Suprapubic skin (tissue), 4 donors: ENCODE data around the gene RFPL1. TPM values are rescaled to one million over a fixed set of nuclear protein-coding genes. Genes with fewer than 3 reads are reported as not detected.
"Not testable (repeated sequence)": the region's sequence is repeated elsewhere in the genome, so short reads cannot be mapped to it uniquely, and the experiment has no call there.

Experiments used
- DNase-seq, 2 donors: peaks; one replicate each; pipeline ENCODE4 v3.0.0-alpha.2; 2019; ENCODE audit warnings: low spot score in 2 of 2
- H3K27ac ChIP-seq: fragments of 200-600 bp; sonication (generic); one replicate; pipeline ENCODE4 v1.5.1; 2019
- H3K27me3 ChIP-seq: fragments of 200-600 bp; sonication (generic); one replicate; pipeline ENCODE4 v1.5.1; 2019
- H3K36me3 ChIP-seq: fragments of 200-600 bp; sonication (generic); one replicate; pipeline ENCODE4 v1.5.1; 2019
- H3K4me1 ChIP-seq: fragments of 200-600 bp; sonication (generic); one replicate; pipeline ENCODE4 v1.5.1; 2019
- H3K4me3 ChIP-seq: fragments of 200-600 bp; sonication (generic); one replicate; pipeline ENCODE4 v1.5.1; 2019; ENCODE audit warnings: mild to moderate bottlenecking
- H3K9me3 ChIP-seq: fragments of 200-600 bp; sonication (generic); one replicate; pipeline ENCODE4 v1.5.1; 2019
- EP300 ChIP-seq: sonication (generic); formaldehyde crosslinking; IDR thresholded peaks from one replicate; pipeline ENCODE4 v1.6.1; 2017; ENCODE audit warnings: antibody characterized with exemption
- POLR2A ChIP-seq, 2 donors: fragments of 450-650 bp; IDR thresholded peaks; one replicate each; pipeline ENCODE4 v1.6.1; 2017; ENCODE audit warnings: antibody characterized with exemption in 2 of 2, mild to moderate bottlenecking in 2 of 2, moderate library complexity in 2 of 2
- POLR2AphosphoS5 ChIP-seq, 3 donors: sonication (generic); formaldehyde crosslinking; IDR thresholded peaks; one replicate each; pipeline ENCODE4 v1.6.1; 2017; ENCODE audit warnings: antibody characterized with exemption in 3 of 3
- WGBS: methylation state at CpG from one replicate; pipeline ENCODE4 v1.1.5; 2018; 5-methylcytosine and 5-hydroxymethylcytosine counted together
- total RNA-seq, 4 donors: library from RNA; depleted of rRNA; stranded (reverse); fragments of >200 nt; gene quantifications; one replicate each; pipeline ENCODE4 v1.1.0, GENCODE V29; 2016
- TF ChIP-seq, protein P1 (sequence below), 2 donors: fragments of 200-600 bp in 1 of 2; fragments of 450-650 bp in 1 of 2; sonication (generic) in 1 of 2; IDR thresholded peaks; one replicate each; pipeline ENCODE4 v1.5.1; 2016 to 2019; ENCODE audit warnings: antibody characterized with exemption in 2 of 2, mild to moderate bottlenecking in 1 of 2, moderate library complexity in 1 of 2

RFPL1 gene
- total RNA-seq, 4 donors from 2014 or later, result 0.64 TPM; not detected in 3

DNA sequence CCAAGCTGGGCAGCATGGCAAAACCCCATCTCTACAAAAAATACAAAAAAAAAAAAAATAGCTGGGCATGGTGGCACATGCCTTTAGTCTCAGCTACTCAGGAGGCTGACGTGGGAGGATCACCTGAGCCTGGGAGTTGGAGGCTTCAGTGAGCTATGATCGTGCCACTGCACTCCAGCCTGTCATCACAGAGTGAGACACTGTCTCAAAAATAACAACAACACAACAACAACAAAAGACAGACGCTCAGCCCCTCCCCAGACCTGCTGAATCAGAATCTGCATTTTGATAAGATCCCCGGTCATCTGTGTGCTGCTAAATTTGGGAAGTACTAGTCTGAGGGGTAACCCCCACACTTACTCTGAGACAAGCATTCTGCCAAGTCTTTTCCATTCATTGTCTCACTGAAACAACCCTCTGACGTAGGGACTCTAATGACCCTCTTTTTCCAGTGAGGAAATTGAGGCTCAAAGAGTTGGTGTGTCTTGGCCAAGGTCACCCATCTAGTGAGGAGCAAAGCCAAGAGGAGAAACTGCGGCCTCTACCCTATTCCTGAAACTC, 49.1 kb downstream of the RFPL1 start:
- TF ChIP-seq EP300 (no peak), POLR2A (IDR thresholded peaks at IDR 0.05) (no peak), POLR2AphosphoS5 (IDR thresholded peaks at IDR 0.05) (no peak)
- TF ChIP-seq, protein P1, sequence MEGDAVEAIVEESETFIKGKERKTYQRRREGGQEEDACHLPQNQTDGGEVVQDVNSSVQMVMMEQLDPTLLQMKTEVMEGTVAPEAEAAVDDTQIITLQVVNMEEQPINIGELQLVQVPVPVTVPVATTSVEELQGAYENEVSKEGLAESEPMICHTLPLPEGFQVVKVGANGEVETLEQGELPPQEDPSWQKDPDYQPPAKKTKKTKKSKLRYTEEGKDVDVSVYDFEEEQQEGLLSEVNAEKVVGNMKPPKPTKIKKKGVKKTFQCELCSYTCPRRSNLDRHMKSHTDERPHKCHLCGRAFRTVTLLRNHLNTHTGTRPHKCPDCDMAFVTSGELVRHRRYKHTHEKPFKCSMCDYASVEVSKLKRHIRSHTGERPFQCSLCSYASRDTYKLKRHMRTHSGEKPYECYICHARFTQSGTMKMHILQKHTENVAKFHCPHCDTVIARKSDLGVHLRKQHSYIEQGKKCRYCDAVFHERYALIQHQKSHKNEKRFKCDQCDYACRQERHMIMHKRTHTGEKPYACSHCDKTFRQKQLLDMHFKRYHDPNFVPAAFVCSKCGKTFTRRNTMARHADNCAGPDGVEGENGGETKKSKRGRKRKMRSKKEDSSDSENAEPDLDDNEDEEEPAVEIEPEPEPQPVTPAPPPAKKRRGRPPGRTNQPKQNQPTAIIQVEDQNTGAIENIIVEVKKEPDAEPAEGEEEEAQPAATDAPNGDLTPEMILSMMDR (IDR thresholded peaks at IDR 0.05), result no peak
- no peaks in the 10 kb centered on the region for H3K4me1 ChIP-seq
- WGBS, result 88% methylated on average over 6 of the region's 6 CpGs
- H3K36me3 ChIP-seq, result no peaks in the 10 kb centered on the region
- no peak overlapping the region for H3K4me3 ChIP-seq
- no peaks in the 10 kb centered on the region for H3K9me3 ChIP-seq
- no peak overlapping the region for H3K27ac ChIP-seq
- no peak for DNase-seq
- peaks cover 4% of the 10 kb centered on the region for H3K27me3 ChIP-seq

DNA sequence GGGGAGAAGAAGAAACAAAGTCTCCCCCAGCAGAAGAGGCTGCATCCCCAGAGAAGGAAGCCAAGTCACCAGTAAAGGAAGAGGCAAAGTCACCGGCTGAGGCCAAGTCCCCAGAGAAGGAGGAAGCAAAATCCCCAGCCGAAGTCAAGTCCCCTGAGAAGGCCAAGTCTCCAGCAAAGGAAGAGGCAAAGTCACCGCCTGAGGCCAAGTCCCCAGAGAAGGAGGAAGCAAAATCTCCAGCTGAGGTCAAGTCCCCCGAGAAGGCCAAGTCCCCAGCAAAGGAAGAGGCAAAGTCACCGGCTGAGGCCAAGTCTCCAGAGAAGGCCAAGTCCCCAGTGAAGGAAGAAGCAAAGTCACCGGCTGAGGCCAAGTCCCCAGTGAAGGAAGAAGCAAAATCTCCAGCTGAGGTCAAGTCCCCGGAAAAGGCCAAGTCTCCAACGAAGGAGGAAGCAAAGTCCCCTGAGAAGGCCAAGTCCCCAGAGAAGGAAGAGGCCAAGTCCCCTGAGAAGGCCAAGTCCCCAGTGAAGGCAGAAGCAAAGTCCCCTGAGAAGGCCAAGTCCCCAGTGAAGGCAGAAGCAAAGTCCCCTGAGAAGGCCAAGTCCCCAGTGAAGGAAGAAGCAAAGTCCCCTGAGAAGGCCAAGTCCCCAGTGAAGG, 50.9 kb downstream of the RFPL1 start:
- H3K4me1 ChIP-seq, H3K36me3 ChIP-seq, DNase-seq, H3K27me3 ChIP-seq, H3K27ac ChIP-seq, H3K9me3 ChIP-seq, H3K4me3 ChIP-seq: not testable (repeated sequence)
- WGBS, result 82% methylated on average over 8 of the region's 8 CpGs

DNA sequence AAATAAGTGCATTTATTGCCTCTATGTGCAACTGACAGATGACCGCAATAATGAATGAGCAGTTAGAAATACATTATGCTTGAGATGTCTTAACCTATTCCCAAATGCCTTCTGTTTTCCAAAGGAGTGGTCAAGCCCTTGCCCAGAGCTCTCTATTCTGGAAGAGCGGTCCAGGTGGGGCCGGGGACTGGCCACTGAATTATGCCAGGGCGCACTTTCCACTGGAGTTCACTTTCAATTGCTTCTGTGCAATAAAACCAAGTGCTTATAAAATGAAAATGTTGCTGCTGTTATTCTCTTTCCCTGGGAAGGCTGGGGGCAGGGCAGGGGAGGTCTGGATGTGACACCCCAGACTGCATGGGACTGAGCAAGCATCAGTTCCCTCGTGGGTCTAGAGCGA, 52.6 kb downstream of the RFPL1 start:
- H3K27me3 ChIP-seq, result no peaks in the 10 kb centered on the region
- no peak overlapping the region for H3K27ac ChIP-seq
- 97% methylated on average over 6 of the region's 6 CpGs for WGBS
- DNase-seq, result no peak
- no peak overlapping the region for H3K4me3 ChIP-seq
- TF ChIP-seq EP300 (no peak), POLR2AphosphoS5 (IDR thresholded peaks at IDR 0.05) (no peak)
- H3K36me3 ChIP-seq, result no peaks in the 10 kb centered on the region
- no peaks in the 10 kb centered on the region for H3K4me1 ChIP-seq
- H3K9me3 ChIP-seq, result peaks cover 3% of the 10 kb centered on the region

Other genes starting within 250 kb of the RFPL1 start
- 1 to 10 TPM; 1.6 to 7.4 (median 2.9) TPM for gene EMID1, start 232.7 kb upstream of the RFPL1 start, total RNA-seq
- 10 to 100 TPM; 10.1 to 22.7 (median 17.2) TPM for gene RHBDD3, start 170.6 kb upstream of the RFPL1 start, total RNA-seq
- 100 to 1,000 TPM; 132 to 308 (median 170) TPM for gene EWSR1, start 170.3 kb upstream of the RFPL1 start, total RNA-seq
- gene GAS2L1, start 131.9 kb upstream of the RFPL1 start, total RNA-seq, result 10 to 100 TPM; 49.0 to 94.8 (median 85.4) TPM
- 1 to 10 TPM in 2 of 4 donors, under 1 TPM in 2; 0.34 to 1.7 (median 0.95) TPM for gene RASL10A, start 122.9 kb upstream of the RFPL1 start, total RNA-seq
- 10 to 100 TPM; 55.6 to 97.0 (median 89.4) TPM for gene AP1B1, start 50.0 kb upstream of the RFPL1 start, total RNA-seq
- under 1 TPM in 2 of 4 donors, not detected in 2; 0.26 to 0.51 TPM for gene NEFH, start 41.6 kb downstream of the RFPL1 start, total RNA-seq
- gene THOC5, start 115.2 kb downstream of the RFPL1 start, total RNA-seq, result 10 to 100 TPM; 19.8 to 41.5 (median 27.8) TPM
- 10 to 100 TPM; 13.1 to 38.3 (median 20.9) TPM for gene NIPSNAP1, start 142.5 kb downstream of the RFPL1 start, total RNA-seq
- gene NF2, start 165.1 kb downstream of the RFPL1 start, total RNA-seq, result 10 to 100 TPM; 32.4 to 36.8 (median 34.4) TPM